ENCODE measurements around the gene SYNDIG1. TPM values are rescaled to one million over a fixed set of nuclear protein-coding genes. Genes with fewer than 3 reads are reported as not detected.

Gene SYNDIG1
- total and polyA plus RNA-seq, 9 of the 15 experiments (the other 6 are each of a cell fraction or from before 2014, with no cell fraction given), result not detected

- no peak for ATAC-seq
- Histone ChIP-seq H3K9ac (ENCODE audit: insufficient read depth in 1 of 2, low read depth in 2 of 2, low read length in 2 of 2) (no peak overlapping the region), H3K27me3 (ENCODE audit: control insufficient read depth in 2 of 2, insufficient read depth in 2 of 2, low read length in 2 of 2) (no peaks in the 10 kb centered on the region; a peak in 1 of 5 replicates), H3K9me1 (ENCODE audit: control insufficient read depth, insufficient read depth, low read length) (no peaks in the 10 kb centered on the region), H2AFZ (ENCODE audit: low read depth, low read length) (no peak overlapping the region), H3K9me3 (replicated peaks; ENCODE audit: control insufficient read depth, insufficient read depth, low read depth, low read length) (no peaks in the 10 kb centered on the region), H4K20me1 (replicated peaks; ENCODE audit: control insufficient read depth, insufficient read depth, low read length) (no peaks in the 10 kb centered on the region), H3K4me1 (replicated peaks in 1 of 2; ENCODE audit: control insufficient read depth in 2 of 2, insufficient read depth in 2 of 2, low read length in 2 of 2) (no peaks in the 10 kb centered on the region), H3K4me3 (no peak overlapping the region), H3K79me2 (ENCODE audit: control insufficient read depth, insufficient read depth, low read length) (no peaks in the 10 kb centered on the region), H3K4me2 (ENCODE audit: insufficient read depth, low read length) (no peak overlapping the region), H3K27ac (ENCODE audit: extremely low read depth, low read depth, low read length) (no peak overlapping the region), H3K36me3 (ENCODE audit: control insufficient read depth, insufficient read depth, low read length) (no peaks in the 10 kb centered on the region)
- BruUV-seq (replicated peaks), result no TSS peak
- TF ChIP-seq CEBPG (CRISPR knock-in tag; IDR thresholded peaks at IDR 0.05) (no peak), CEBPG (tag; conservative IDR thresholded peaks at IDR 0.05 in 1 of 2, IDR thresholded peaks at IDR 0.05 in 1 of 2) (peak in 1 of 2 experiments; percentile 19; a peak in 1 of 4 replicates), POU5F1 (IDR thresholded peaks at IDR 0.05; ENCODE audit: borderline replicate concordance, low read depth, low read length, partially characterized antibody) (no peak)
- intact Hi-C loops (cut with micrococcal nuclease), result no loop called here
- POLR2A ChIA-PET, result no interaction called here
- CTCF ChIA-PET (ENCODE audit: low intra/inter-chr PET ratio), result no interaction called here
- in situ Hi-C loops (cut with MboI), result no loop called here
- 0% methylated on average over 7 of the region's 7 CpGs for WGBS (ENCODE audit: insufficient coverage, low coverage, missing lambda C conversion rate)
- FAIRE-seq, result no peak
- DNase-seq (ENCODE audit: extremely low read depth in 1 of 4, low spot score in 3 of 4), result no peak
Measured at GRCh38 chr20:24651171-24651975, 181.9 kb downstream of the SYNDIG1 start.

GRCh38 chr20:24651976-24652345 lies 182.5 kb downstream of the SYNDIG1 start:
- Histone ChIP-seq H3K27me3 (ENCODE audit: control insufficient read depth in 2 of 2, insufficient read depth in 2 of 2, low read length in 2 of 2) (peaks cover 0 to 1% of the 10 kb centered on the region in 2 experiments; a peak in 2 of 5 replicates), H3K9ac (ENCODE audit: insufficient read depth in 1 of 2, low read depth in 2 of 2, low read length in 2 of 2) (no peak overlapping the region), H3K9me1 (ENCODE audit: control insufficient read depth, insufficient read depth, low read length) (no peaks in the 10 kb centered on the region), H3K27ac (ENCODE audit: extremely low read depth, low read depth, low read length) (no peak overlapping the region), H4K20me1 (replicated peaks; ENCODE audit: control insufficient read depth, insufficient read depth, low read length) (no peaks in the 10 kb centered on the region), H3K9me3 (replicated peaks; ENCODE audit: control insufficient read depth, insufficient read depth, low read depth, low read length) (no peaks in the 10 kb centered on the region), H3K4me3 (no peak overlapping the region), H3K4me1 (replicated peaks in 1 of 2; ENCODE audit: control insufficient read depth in 2 of 2, insufficient read depth in 2 of 2, low read length in 2 of 2) (no peaks in the 10 kb centered on the region), H3K4me2 (ENCODE audit: insufficient read depth, low read length) (no peak overlapping the region), H2AFZ (ENCODE audit: low read depth, low read length) (no peak overlapping the region), H3K36me3 (ENCODE audit: control insufficient read depth, insufficient read depth, low read length) (no peaks in the 10 kb centered on the region), H3K79me2 (ENCODE audit: control insufficient read depth, insufficient read depth, low read length) (no peaks in the 10 kb centered on the region)
- in situ Hi-C loops (cut with MboI), result no loop called here
- no peak for ATAC-seq
- TF ChIP-seq ZNF253 (CRISPR knock-in tag; conservative IDR thresholded peaks at IDR 0.05), result no peak
- intact Hi-C loops (cut with micrococcal nuclease), result no loop called here
- ChIA-PET CTCF (ENCODE audit: low intra/inter-chr PET ratio) (no interaction called here), POLR2A (no interaction called here)
- DNase-seq (ENCODE audit: extremely low read depth in 1 of 4, low spot score in 3 of 4), result no peak
- WGBS (ENCODE audit: insufficient coverage, low coverage, missing lambda C conversion rate), result 0% methylated on average over 4 of the region's 4 CpGs
- BruUV-seq (replicated peaks), result no TSS peak
- FAIRE-seq, result no peak
